Progenitor cell of endocrine pancreas (in vitro differentiated cells): Measurements from ENCODE around the gene CASTOR1. TPM values are rescaled to one million over a fixed set of nuclear protein-coding genes. Genes with fewer than 3 reads are reported as not detected.

Experiments
- DNase-seq: peaks from one replicate; pipeline ENCODE4 v3.0.0; 2021; ENCODE audit warnings: low spot score; ENCODE audit not compliant: unreplicated experiment
- H3K27ac Mint-ChIP-seq: 2 replicates; pipeline ENCODE4 v1.8.0; 2021; ENCODE audit warnings: mild to moderate bottlenecking, moderate library complexity, mixed read lengths
- H3K27me3 Mint-ChIP-seq: 2 replicates; pipeline ENCODE4 v1.8.0; 2021; ENCODE audit warnings: mixed read lengths
- H3K36me3 Mint-ChIP-seq: 2 replicates; pipeline ENCODE4 v1.8.0; 2022; ENCODE audit warnings: mixed read lengths; ENCODE audit not compliant: insufficient read depth
- H3K4me1 Mint-ChIP-seq: 2 replicates; pipeline ENCODE4 v1.8.0; 2021; ENCODE audit warnings: low read depth, mixed read lengths
- H3K4me3 Mint-ChIP-seq: 2 replicates; pipeline ENCODE4 v1.8.0; 2021; ENCODE audit warnings: low read depth, mild to moderate bottlenecking, moderate library complexity, mixed read lengths
- H3K9me3 Mint-ChIP-seq: 2 replicates; pipeline ENCODE4 v1.8.0; 2021; ENCODE audit warnings: low read depth, mixed read lengths
- total RNA-seq: library from RNA; stranded (reverse); gene quantifications from 2 replicates; pipeline ENCODE4 v1.2.1, GENCODE V29; 2021
- TF ChIP-seq, protein P1 (sequence below): fragments of 200-600 bp; sonication (generic); IDR thresholded peaks from one replicate; pipeline ENCODE4 v1.5.0; 2021; ENCODE audit warnings: antibody characterized with exemption, mild to moderate bottlenecking; ENCODE audit not compliant: unreplicated experiment

CASTOR1 gene
- total RNA-seq, 1 donor from 2014 or later = 7.2 TPM

DNA sequence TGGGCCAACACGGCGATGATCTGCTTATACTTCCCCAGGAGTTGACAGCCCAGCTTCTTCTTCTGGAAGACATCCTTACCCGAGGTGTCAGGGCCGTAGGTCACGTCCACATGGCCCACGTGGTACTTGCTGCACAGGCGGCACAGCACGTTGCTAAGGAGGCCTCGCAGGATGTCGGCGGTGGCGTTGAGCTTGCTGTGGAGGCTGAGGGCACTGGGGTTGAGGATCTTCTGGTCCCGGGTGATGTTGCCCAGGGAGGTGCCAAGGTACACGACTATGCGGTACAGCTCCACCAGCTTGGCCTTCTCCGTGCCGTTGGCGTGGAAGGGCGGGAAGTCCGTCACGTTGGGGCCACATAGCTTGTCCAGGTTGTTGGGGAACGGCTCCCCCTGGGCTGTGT is 45.6 kb downstream of the CASTOR1 start:
- peaks cover 18% of the 10 kb centered on the region for H3K4me1 Mint-ChIP-seq
- H3K27me3 Mint-ChIP-seq = peaks cover 23% of the 10 kb centered on the region
- no peak overlapping the region for H3K27ac Mint-ChIP-seq
- DNase-seq = no peak
- no peaks in the 10 kb centered on the region for H3K9me3 Mint-ChIP-seq
- TF ChIP-seq, protein P1, sequence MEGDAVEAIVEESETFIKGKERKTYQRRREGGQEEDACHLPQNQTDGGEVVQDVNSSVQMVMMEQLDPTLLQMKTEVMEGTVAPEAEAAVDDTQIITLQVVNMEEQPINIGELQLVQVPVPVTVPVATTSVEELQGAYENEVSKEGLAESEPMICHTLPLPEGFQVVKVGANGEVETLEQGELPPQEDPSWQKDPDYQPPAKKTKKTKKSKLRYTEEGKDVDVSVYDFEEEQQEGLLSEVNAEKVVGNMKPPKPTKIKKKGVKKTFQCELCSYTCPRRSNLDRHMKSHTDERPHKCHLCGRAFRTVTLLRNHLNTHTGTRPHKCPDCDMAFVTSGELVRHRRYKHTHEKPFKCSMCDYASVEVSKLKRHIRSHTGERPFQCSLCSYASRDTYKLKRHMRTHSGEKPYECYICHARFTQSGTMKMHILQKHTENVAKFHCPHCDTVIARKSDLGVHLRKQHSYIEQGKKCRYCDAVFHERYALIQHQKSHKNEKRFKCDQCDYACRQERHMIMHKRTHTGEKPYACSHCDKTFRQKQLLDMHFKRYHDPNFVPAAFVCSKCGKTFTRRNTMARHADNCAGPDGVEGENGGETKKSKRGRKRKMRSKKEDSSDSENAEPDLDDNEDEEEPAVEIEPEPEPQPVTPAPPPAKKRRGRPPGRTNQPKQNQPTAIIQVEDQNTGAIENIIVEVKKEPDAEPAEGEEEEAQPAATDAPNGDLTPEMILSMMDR = no peak
- no peaks in the 10 kb centered on the region for H3K36me3 Mint-ChIP-seq
- H3K4me3 Mint-ChIP-seq = no peak overlapping the region

DNA sequence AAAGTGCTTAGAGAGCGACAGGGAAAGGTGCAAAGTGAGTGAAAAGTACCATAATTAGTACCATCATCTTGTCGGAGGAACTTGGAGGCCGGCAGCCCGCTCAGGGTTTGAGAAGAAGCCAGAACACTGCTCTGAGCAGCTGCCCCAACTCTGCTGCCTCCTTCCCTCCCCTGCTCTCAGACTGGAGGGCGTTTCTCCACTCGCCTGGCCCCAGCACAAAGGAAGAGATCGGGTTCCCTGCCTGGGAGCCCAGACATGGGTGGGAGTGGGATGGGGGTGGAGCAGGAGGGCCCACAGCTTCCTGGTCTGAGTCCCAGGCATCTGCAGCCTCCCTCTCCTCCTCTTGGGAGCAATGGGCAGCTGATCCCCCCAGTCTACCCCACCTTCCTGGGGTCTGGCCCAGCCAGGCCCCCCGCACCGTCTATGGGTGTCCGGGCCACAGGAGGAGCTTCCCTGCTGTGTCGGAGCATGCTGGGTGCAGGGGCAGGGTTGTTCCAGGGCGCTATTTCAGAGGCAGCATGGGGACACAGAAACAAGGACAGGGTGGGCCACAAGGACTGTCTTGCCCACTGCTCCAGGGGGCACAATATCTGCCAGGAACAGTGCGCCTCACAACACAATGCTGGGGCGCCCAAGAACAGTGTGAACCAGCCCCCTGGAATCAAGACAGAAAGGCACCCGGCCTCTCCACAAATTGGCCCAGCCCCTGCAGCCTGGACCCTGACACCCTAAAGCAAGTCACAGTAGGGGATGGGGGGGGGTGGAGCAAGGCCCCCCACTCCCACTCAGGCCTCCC is 47.5 kb downstream of the CASTOR1 start:
- Mint-ChIP-seq H3K4me1 (peaks cover 16% of the 10 kb centered on the region), H3K4me3 (no peak overlapping the region), H3K27me3 (peaks cover 20% of the 10 kb centered on the region), H3K36me3 (no peaks in the 10 kb centered on the region), H3K27ac (no peak overlapping the region), H3K9me3 (no peaks in the 10 kb centered on the region)
- DNase-seq = no peak
- TF ChIP-seq, protein P1 = no peak

DNA sequence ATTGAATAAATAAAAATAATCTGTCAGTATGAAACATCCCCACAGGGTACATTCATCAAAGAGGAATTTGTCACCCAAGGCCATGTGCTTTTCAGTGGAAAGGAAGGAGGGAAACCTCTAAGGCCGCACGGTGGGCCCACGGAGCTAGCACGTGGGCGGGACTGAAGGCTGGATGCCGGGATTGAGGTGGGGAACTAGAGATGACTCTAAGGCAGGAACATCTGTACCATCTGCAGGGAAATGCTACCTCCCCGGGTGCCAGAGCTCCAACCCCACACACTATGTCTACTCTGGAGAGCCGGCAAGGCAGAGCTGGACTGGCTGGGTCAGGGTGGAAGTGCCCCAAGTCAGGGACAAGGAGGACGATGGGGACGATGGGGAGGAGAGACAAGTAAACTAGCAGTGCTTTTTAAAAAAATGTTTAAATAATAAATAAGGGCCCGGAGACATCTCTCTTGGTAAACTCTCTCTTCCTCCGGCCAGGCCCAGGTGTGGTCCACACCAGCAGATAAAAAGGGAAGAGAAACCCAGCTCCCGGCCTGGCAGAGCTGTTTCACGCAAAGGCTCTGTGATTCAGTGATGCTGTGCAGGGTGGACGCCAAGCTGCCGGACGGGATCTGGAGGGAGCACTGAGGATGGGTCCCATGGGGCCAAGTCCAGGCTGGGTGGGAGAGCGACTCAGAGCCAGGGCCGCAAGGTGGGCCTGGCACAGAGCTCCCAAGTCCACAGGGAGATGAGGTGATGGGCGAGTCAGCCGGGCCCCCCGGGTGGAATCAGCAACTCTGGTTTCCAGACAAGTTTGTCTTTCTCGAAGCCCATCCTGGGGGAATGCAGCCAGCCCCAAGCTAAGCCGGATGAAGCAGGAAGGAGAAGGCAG is 48.5 kb downstream of the CASTOR1 start:
- TF ChIP-seq, protein P1 = no peak
- Mint-ChIP-seq H3K27ac (no peak overlapping the region), H3K9me3 (no peaks in the 10 kb centered on the region), H3K4me1 (peaks cover 11% of the 10 kb centered on the region), H3K36me3 (no peaks in the 10 kb centered on the region), H3K4me3 (no peak overlapping the region), H3K27me3 (peaks cover 18% of the 10 kb centered on the region)
- no peak for DNase-seq

DNA sequence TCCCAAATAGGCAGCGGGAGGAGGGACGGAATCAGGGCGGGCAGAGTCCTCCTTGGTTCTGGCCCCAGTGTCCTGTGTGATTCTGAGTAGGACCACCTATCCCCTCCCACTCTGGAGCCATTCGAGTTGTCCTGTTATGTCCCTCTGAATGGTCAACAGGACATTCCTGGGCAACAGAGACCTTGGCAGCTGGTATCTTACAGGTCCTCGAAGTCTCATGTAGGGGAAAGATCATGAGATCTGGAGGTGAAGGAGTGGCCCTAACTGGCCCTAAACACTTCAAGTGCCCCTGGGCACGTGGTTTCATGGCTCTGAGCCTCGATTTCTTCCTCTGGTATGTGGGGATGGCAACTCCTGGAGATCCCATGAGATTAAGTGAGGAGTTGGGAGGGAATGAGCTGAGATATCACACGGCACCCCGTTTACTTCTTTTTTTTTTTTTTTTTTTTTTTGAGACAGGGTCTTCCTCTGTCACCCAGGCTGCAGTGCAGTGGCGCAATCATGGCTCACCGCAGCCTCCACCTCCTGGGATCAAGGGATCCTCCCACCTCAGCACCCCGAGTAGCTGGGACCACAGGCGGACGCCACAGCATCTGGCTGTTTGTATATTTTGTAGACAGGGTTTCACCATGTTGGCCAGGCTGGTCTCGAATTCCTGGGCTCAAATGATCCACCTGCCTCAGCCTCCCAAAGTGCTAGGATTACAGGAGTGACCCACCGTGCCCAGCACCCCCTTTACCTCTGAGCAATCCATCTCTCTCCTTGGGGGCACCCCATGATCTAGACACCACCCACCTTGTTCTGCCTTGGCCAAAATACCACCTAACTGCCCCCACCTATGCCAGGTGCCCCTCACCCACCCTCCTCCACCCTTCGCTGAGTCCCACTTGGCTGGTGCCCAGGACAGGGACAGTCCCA is 49.6 kb downstream of the CASTOR1 start:
- TF ChIP-seq, protein P1 = no peak
- no peak overlapping the region for H3K27ac Mint-ChIP-seq
- no peaks in the 10 kb centered on the region for H3K9me3 Mint-ChIP-seq
- peaks cover 10% of the 10 kb centered on the region for H3K4me1 Mint-ChIP-seq
- no peak overlapping the region for H3K4me3 Mint-ChIP-seq
- no peaks in the 10 kb centered on the region for H3K36me3 Mint-ChIP-seq
- no peak for DNase-seq
- H3K27me3 Mint-ChIP-seq = peaks cover 18% of the 10 kb centered on the region
